ENCODE data around the gene BCL2L13.
"Not testable (repeated sequence)": the region's sequence is repeated elsewhere in the genome, so short reads cannot be mapped to it uniquely, and the experiment has no call there.

Gene BCL2L13

GRCh38 chr22:17753401-17753989 is 114.9 kb downstream of the BCL2L13 start:
- Histone ChIP-seq H3K27ac (no peak overlapping the region), H3K27me3 (replicated peaks) (no peaks in the 10 kb centered on the region), H3K4me3 (ENCODE audit: low read depth, low read length) (no peak overlapping the region), H3K36me3 (replicated peaks) (no peaks in the 10 kb centered on the region)
- in situ Hi-C loops (cut with HindIII; ENCODE audit: low pct_ligation_motif_present, low sequenced_read_pairs): no loop called here
- peak; percentile 20 for DNase-seq
- TF ChIP-seq CTCF (IDR thresholded peaks at IDR 0.05; ENCODE audit: low read depth, low read length, missing control alignments): no peak

GRCh38 chr22:17754233-17754925 is 115.8 kb downstream of the BCL2L13 start:
- no peak for DNase-seq
- Histone ChIP-seq H3K36me3 (replicated peaks) (no peaks in the 10 kb centered on the region), H3K27ac (no peak overlapping the region), H3K4me3 (ENCODE audit: low read depth, low read length) (no peak overlapping the region), H3K27me3 (replicated peaks) (no peaks in the 10 kb centered on the region)
- in situ Hi-C loops (cut with HindIII; ENCODE audit: low pct_ligation_motif_present, low sequenced_read_pairs): no loop called here
- peak; percentile 57 for TF ChIP-seq CTCF (IDR thresholded peaks at IDR 0.05; ENCODE audit: low read depth, low read length, missing control alignments)

GRCh38 chr22:17761138-17761488 is 122.6 kb downstream of the BCL2L13 start:
- DNase-seq: no peak
- in situ Hi-C loops (cut with HindIII; ENCODE audit: low pct_ligation_motif_present, low sequenced_read_pairs): no loop called here
- Histone ChIP-seq H3K27ac (no peak overlapping the region), H3K36me3 (replicated peaks) (no peaks in the 10 kb centered on the region), H3K4me3 (ENCODE audit: low read depth, low read length) (no peak overlapping the region), H3K27me3 (replicated peaks) (no peaks in the 10 kb centered on the region)
- TF ChIP-seq CTCF (IDR thresholded peaks at IDR 0.05; ENCODE audit: low read depth, low read length, missing control alignments): no peak

GRCh38 chr22:17763442-17763841 is 124.9 kb downstream of the BCL2L13 start:
- H3K4me3 ChIP-seq (ENCODE audit: low read depth, low read length); H3K27me3 ChIP-seq (replicated peaks); in situ Hi-C loops (cut with HindIII; ENCODE audit: low pct_ligation_motif_present, low sequenced_read_pairs); H3K36me3 ChIP-seq (replicated peaks); H3K27ac ChIP-seq; DNase-seq: not testable (repeated sequence)

GRCh38 chr22:17764036-17764435 is 125.5 kb downstream of the BCL2L13 start:
- Histone ChIP-seq H3K27me3 (replicated peaks) (no peaks in the 10 kb centered on the region), H3K36me3 (replicated peaks) (no peaks in the 10 kb centered on the region), H3K4me3 (ENCODE audit: low read depth, low read length) (no peak overlapping the region), H3K27ac (no peak overlapping the region)
- TF ChIP-seq CTCF (IDR thresholded peaks at IDR 0.05; ENCODE audit: low read depth, low read length, missing control alignments): no peak
- in situ Hi-C loops (cut with HindIII; ENCODE audit: low pct_ligation_motif_present, low sequenced_read_pairs): no loop called here
- DNase-seq: no peak

GRCh38 chr22:17764852-17765251 is 126.3 kb downstream of the BCL2L13 start:
- H3K27me3 ChIP-seq (replicated peaks); DNase-seq; H3K4me3 ChIP-seq (ENCODE audit: low read depth, low read length); in situ Hi-C loops (cut with HindIII; ENCODE audit: low pct_ligation_motif_present, low sequenced_read_pairs); H3K36me3 ChIP-seq (replicated peaks); H3K27ac ChIP-seq: not testable (repeated sequence)
